Epithelial cell of esophagus (primary cell): ENCODE data around the gene STK26.
"Not testable (repeated sequence)": the region's sequence is repeated elsewhere in the genome, so short reads cannot be mapped to it uniquely, and the experiment has no call there.

Experiments
- DNase-seq: peaks from one replicate; pipeline ENCODE4 v3.0.0; 2010; ENCODE audit warnings: low read depth
- H3K4me3 ChIP-seq: 2 replicates; pipeline ENCODE4 v1.5.1; 2011; ENCODE audit warnings: mild to moderate bottlenecking, low read length, control low read depth
- TF ChIP-seq, protein P1 (sequence below): IDR thresholded peaks from 2 replicates; pipeline ENCODE4 v1.5.1; 2011; ENCODE audit warnings: low read depth, mild to moderate bottlenecking, low read length, control low read depth, inconsistent platforms; ENCODE audit not compliant: insufficient read depth; ENCODE audit errors: missing control alignments

Gene STK26

DNA sequence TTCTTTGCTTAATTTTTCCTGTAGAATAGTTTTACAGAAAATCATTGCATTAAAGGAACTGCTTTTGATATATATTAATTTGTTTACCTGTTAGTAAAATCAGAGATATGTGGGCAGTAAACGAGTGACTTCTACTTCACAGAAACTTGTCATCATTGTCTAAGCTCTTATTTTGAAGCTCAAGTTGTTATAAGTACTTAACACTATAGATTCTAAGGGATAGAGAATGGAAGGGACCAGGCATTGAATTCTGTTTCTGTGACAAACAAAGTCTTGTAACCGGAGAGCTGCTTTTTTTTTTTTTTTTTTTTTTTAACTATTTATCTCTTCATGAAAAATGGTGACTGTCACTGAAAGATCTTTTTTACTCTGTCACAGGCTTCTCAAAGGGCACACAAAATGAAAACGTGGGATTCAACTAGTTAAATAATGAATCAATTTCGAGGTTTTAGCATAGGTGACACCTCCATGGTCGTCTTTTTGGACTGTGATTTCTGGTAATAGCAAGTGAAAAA, 14.4 kb downstream of the STK26 start:
- DNase-seq = no peak
- TF ChIP-seq, protein P1, sequence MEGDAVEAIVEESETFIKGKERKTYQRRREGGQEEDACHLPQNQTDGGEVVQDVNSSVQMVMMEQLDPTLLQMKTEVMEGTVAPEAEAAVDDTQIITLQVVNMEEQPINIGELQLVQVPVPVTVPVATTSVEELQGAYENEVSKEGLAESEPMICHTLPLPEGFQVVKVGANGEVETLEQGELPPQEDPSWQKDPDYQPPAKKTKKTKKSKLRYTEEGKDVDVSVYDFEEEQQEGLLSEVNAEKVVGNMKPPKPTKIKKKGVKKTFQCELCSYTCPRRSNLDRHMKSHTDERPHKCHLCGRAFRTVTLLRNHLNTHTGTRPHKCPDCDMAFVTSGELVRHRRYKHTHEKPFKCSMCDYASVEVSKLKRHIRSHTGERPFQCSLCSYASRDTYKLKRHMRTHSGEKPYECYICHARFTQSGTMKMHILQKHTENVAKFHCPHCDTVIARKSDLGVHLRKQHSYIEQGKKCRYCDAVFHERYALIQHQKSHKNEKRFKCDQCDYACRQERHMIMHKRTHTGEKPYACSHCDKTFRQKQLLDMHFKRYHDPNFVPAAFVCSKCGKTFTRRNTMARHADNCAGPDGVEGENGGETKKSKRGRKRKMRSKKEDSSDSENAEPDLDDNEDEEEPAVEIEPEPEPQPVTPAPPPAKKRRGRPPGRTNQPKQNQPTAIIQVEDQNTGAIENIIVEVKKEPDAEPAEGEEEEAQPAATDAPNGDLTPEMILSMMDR = no peak
- no peak overlapping the region for H3K4me3 ChIP-seq

DNA sequence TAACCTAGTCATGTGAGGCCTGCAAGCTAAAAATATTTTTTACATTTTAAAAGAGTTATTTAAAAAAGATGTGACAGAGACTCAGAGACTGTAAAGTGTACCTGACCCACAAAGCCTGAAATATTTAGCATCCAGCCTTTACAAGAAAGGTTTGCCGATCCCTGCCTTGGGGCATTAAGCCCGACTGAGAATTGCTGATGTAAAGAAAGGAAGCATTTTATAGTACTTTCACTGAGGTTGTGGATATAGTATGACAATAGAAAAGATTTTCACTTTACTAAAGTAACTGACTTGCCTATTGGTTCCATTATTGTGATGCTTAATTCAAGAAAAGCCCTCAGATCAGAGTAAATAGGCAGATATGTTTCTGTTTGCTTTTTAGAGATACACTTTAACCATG, 17.0 kb downstream of the STK26 start:
- DNase-seq = no peak
- H3K4me3 ChIP-seq = no peak overlapping the region
- TF ChIP-seq, protein P1 = no peak

DNA sequence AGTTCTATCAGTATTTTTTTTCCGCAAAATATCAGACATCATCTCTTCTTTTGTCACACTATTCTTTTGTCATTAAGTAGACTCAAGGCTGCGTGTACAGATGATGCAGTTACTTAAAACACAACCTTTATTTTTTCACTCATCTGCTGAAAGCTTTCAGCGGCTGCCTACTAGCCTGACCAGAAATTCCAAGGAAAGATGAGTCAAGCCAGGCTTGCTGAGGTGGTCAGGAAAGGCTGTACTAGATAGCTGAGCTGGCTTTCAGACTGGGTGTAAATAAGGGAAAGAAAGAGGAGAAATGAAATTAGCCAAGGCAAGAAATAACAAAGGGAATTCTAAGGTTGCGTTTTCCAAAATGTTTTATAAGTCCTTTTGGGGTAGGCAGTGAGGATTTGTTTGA, 17.9 kb downstream of the STK26 start:
- peak; percentile 65 for DNase-seq
- TF ChIP-seq, protein P1 = no peak

DNA sequence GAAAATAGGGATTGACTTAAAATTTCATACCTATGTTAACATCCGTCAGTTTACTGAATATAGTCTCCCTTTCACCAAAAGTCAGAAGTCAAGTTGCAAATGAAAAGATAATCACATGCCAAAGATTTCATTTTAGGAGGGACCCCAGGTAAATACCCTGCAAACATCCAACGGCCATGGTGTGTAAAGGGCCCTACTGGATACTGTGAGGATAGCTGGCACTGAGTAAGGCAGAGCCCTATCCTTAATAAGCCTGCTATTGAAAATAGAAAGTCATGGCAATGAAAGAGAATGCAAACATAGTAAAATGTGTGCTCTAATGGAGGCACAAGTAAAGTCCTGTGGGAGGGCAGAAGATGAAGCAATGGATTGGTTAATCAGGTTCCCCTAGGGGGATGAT, 20.9 kb downstream of the STK26 start:
- no peak for DNase-seq
- H3K4me3 ChIP-seq = no peak overlapping the region
- TF ChIP-seq, protein P1 = no peak

More for the DNA sequence above, 17.9 kb downstream of the STK26 start:
- H3K4me3 ChIP-seq = no peak overlapping the region

DNA sequence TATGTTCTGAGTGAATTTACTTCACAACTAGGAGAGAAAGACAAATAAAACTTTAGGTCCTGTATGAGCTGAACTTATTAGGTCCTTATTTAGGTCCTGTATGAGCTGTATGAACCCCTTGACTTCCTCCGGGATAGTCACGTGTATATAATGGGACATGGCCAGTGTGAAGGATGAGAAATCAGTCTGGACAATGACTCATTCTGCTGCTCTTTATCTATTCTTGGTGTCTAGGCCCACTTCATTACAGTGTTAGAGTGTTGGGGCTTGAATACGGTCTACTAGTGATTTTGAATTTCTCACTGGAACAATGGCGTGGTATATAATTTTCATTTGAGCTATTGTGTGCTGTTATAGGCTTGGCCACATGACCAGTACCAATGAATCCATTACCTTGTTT, 21.9 kb downstream of the STK26 start:
- TF ChIP-seq, protein P1 = no peak
- DNase-seq = no peak
- H3K4me3 ChIP-seq = no peak overlapping the region

DNA sequence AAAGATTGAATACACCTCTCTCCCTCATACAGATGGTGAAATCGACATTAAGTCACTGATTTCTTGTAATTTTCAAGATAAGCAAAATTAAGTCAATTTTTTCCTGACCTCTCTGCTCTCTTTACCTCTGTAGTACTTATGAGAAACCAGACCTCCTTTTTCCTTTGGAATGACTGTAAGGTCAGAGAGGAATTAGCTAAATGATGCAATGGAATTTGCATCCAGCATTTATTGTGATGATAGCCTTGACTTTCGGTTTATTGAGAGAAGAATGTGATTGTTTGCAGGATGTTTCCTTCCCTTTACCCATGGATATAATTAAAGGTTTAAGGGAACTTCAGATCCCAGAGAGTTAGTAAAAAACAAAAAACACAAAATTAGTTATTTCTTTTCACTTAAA, 22.4 kb downstream of the STK26 start:
- TF ChIP-seq, protein P1 = no peak
- no peak for DNase-seq
- no peak overlapping the region for H3K4me3 ChIP-seq

DNA sequence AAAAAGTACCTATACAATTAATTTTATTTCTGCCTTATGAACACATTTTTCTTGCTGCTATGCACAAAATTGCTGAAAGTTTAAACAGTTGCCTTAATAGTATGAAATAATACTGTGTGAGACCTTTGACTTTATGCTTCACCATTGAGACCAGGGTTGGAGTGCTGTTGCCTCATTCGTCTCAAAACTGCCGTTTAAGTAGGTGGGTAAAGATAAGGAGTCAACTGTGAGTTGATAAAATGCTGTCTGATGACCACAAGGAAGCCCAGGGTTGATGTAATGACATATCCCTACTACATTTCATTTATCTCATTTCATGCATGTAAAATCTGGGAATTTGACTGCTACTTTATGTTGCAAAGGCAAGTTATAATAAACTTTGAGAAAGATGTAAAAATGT, 23.4 kb downstream of the STK26 start:
- TF ChIP-seq, protein P1 = no peak
- DNase-seq = no peak
- H3K4me3 ChIP-seq = no peak overlapping the region

DNA sequence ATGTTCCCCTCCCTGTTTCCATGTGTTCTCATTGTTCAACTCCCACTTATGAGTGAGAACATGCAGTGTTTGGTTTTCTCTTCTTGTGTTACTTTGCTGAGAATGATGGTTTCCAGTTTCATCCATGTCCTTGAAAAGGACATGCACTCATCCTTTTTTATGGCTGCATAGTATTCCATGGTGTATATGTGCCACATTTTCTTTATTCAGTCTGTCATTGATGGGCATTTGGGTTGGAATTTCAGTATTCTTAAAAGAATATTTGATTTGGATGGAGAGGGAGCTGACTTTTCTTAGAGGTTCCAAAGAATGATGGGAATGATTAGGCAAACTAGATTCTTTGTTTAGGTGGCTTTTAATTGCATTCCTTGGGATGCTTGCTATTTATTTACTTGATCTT, 28.7 kb downstream of the STK26 start:
- not testable (repeated sequence) for DNase-seq, H3K4me3 ChIP-seq
